Progenitor cell of endocrine pancreas (in vitro differentiated cells): Measurements from ENCODE around the gene RABL2B. TPM values are rescaled to one million over a fixed set of nuclear protein-coding genes. Genes with fewer than 3 reads are reported as not detected.
"Not testable (repeated sequence)": the region's sequence is repeated elsewhere in the genome, so short reads cannot be mapped to it uniquely, and the experiment has no call there.

Experiments used
- DNase-seq: peaks from one replicate; pipeline ENCODE4 v3.0.0; 2021; ENCODE audit warnings: low spot score; ENCODE audit not compliant: unreplicated experiment
- H3K27ac Mint-ChIP-seq: 2 replicates; pipeline ENCODE4 v1.8.0; 2021; ENCODE audit warnings: mild to moderate bottlenecking, moderate library complexity, mixed read lengths
- H3K27me3 Mint-ChIP-seq: 2 replicates; pipeline ENCODE4 v1.8.0; 2021; ENCODE audit warnings: mixed read lengths
- H3K36me3 Mint-ChIP-seq: 2 replicates; pipeline ENCODE4 v1.8.0; 2022; ENCODE audit warnings: mixed read lengths; ENCODE audit not compliant: insufficient read depth
- H3K4me1 Mint-ChIP-seq: 2 replicates; pipeline ENCODE4 v1.8.0; 2021; ENCODE audit warnings: low read depth, mixed read lengths
- H3K4me3 Mint-ChIP-seq: 2 replicates; pipeline ENCODE4 v1.8.0; 2021; ENCODE audit warnings: low read depth, mild to moderate bottlenecking, moderate library complexity, mixed read lengths
- H3K9me3 Mint-ChIP-seq: 2 replicates; pipeline ENCODE4 v1.8.0; 2021; ENCODE audit warnings: low read depth, mixed read lengths
- total RNA-seq: library from RNA; stranded (reverse); gene quantifications from 2 replicates; pipeline ENCODE4 v1.2.1, GENCODE V29; 2021
- TF ChIP-seq, protein P1 (sequence below): fragments of 200-600 bp; sonication (generic); IDR thresholded peaks from one replicate; pipeline ENCODE4 v1.5.0; 2021; ENCODE audit warnings: antibody characterized with exemption, mild to moderate bottlenecking; ENCODE audit not compliant: unreplicated experiment

Gene RABL2B
- total RNA-seq, 1 donor from 2014 or later, result 88.7 TPM

DNA sequence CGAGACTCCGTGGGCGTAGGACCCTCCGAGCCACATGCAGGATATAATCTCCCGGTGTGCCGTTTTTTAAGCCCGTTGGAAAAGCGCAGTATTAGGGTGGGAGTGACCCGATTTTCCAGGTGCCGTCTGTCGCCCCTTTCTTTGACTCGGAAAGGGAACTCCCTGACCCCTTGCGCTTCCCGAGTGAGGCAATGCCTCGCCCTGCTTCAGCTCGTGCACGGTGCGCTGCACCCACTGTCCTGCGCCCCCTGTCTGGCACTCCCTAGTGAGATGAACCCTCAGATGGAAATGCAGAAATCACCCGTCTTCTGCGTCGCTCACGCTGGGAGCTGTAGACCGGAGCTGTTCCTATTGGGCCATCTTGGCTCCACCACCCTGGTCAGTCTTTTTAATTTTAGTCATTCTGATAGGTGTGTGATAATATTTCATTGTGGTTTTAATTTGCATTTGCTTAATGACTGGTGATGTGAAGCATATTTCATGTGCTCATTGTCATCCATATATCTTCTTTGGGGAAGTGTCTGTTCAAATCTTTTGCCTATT is 26.4 kb downstream of the RABL2B start:
- Mint-ChIP-seq H3K4me3 (peak overlapping the region; percentile 86), H3K27ac (peak overlapping the region; percentile 96)
- H3K27me3 Mint-ChIP-seq, H3K4me1 Mint-ChIP-seq, H3K36me3 Mint-ChIP-seq, H3K9me3 Mint-ChIP-seq: not testable (repeated sequence)
- peak; percentile 23 for DNase-seq
- TF ChIP-seq, protein P1, sequence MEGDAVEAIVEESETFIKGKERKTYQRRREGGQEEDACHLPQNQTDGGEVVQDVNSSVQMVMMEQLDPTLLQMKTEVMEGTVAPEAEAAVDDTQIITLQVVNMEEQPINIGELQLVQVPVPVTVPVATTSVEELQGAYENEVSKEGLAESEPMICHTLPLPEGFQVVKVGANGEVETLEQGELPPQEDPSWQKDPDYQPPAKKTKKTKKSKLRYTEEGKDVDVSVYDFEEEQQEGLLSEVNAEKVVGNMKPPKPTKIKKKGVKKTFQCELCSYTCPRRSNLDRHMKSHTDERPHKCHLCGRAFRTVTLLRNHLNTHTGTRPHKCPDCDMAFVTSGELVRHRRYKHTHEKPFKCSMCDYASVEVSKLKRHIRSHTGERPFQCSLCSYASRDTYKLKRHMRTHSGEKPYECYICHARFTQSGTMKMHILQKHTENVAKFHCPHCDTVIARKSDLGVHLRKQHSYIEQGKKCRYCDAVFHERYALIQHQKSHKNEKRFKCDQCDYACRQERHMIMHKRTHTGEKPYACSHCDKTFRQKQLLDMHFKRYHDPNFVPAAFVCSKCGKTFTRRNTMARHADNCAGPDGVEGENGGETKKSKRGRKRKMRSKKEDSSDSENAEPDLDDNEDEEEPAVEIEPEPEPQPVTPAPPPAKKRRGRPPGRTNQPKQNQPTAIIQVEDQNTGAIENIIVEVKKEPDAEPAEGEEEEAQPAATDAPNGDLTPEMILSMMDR, result peak; percentile 45

DNA sequence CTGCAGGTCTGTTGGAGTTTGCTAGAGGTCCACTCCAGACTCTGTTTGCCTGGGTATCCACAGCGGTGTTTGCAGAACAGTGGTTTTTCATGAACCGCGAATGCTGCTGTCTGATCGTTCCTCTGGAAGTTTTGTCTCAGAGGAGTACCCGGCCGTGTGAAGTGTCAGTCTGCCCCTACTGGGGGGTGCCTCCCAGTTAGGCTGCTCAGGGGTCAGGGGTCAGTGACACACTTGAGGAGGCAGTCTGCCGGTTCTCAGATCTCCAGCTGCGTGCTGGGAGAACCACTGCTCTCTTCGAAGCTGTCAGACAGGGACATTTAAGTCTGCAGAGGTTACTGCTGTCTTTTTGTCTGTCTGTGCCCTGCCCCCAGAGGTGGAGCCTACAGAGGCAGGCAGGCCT is 27.0 kb downstream of the RABL2B start:
- H3K9me3 Mint-ChIP-seq, H3K27ac Mint-ChIP-seq, H3K27me3 Mint-ChIP-seq, H3K4me1 Mint-ChIP-seq, H3K36me3 Mint-ChIP-seq, DNase-seq: not testable (repeated sequence)
- H3K4me3 Mint-ChIP-seq, result peak overlapping the region; percentile 86

DNA sequence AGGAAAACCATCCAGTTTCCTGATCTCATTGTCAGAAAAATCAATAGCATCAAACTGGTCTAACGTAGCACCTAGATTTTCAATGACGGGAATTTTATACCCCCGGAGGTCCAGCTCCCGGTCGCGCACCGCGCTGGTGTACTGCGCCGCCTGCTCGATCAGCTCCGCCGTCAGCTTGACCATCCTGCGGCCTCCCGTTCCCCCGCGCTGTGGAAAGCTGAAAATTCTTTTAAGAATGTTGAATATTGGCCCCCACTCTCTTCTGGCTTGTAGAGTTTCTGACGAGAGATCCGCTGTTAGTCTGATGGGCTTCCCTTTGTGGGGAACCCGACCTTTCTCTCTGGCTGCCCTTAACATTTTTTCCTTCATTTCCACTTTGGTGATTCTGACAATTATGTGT is 28.2 kb downstream of the RABL2B start:
- not testable (repeated sequence) for H3K36me3 Mint-ChIP-seq, DNase-seq, H3K27ac Mint-ChIP-seq, H3K4me3 Mint-ChIP-seq, H3K9me3 Mint-ChIP-seq, H3K27me3 Mint-ChIP-seq, H3K4me1 Mint-ChIP-seq

- H3K27me3 Mint-ChIP-seq, result not testable (repeated sequence)
Measured at GRCh38 chr22:50749302-50750074, 33.9 kb downstream of the RABL2B start.

DNA sequence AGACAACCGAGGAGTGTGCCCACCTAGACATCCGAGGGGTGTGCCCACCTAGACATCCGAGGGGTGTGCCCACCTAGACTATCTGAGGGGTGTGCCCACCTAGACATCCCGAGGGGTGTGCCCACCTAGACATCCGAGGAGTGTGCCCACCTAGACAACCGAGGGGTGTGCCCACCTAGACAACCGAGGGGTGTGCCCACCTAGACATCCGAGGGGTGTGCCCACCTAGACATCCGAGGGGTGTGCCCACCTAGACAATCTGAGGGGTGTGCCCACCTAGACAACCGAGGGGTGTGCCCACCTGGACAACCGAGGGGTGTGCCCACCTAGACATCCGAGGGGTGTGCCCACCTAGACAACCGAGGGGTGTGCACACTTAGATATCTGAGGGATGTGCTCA is 34.8 kb downstream of the RABL2B start:
- not testable (repeated sequence) for H3K36me3 Mint-ChIP-seq, H3K27me3 Mint-ChIP-seq, DNase-seq, H3K9me3 Mint-ChIP-seq, H3K4me3 Mint-ChIP-seq, H3K27ac Mint-ChIP-seq, H3K4me1 Mint-ChIP-seq

More at GRCh38 chr22:50749302-50750074, 33.9 kb downstream of the RABL2B start:
- not testable (repeated sequence) for H3K36me3 Mint-ChIP-seq, H3K27ac Mint-ChIP-seq, H3K4me3 Mint-ChIP-seq, H3K4me1 Mint-ChIP-seq, DNase-seq, H3K9me3 Mint-ChIP-seq

DNA sequence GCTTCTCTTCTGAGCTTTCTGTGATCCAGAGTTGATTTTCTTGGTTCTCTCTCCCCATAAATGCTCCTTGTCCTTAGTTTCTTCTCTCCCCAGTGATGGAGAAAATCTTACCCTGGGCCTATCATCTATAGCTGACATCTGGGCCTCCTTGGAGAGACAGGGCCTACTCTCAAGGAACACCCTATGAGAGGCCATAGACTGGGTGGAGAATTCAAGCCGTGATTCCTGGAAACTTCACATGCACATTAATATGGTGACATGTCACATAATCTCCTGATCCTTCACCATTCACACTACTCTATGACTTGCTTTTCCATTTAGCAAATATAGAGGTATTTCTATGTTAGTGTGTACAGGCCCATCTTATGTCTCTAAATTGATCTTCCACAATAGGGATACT is 35.9 kb downstream of the RABL2B start:
- H3K36me3 Mint-ChIP-seq, H3K27me3 Mint-ChIP-seq, H3K27ac Mint-ChIP-seq, DNase-seq, H3K9me3 Mint-ChIP-seq, H3K4me1 Mint-ChIP-seq, H3K4me3 Mint-ChIP-seq: not testable (repeated sequence)

- not testable (repeated sequence) for H3K4me1 Mint-ChIP-seq, H3K9me3 Mint-ChIP-seq, H3K4me3 Mint-ChIP-seq, H3K27ac Mint-ChIP-seq, DNase-seq, H3K36me3 Mint-ChIP-seq
- H3K27me3 Mint-ChIP-seq, result peaks cover 10% of the 10 kb centered on the region
Measured at GRCh38 chr22:50744424-50744823, 39.0 kb downstream of the RABL2B start.

DNA sequence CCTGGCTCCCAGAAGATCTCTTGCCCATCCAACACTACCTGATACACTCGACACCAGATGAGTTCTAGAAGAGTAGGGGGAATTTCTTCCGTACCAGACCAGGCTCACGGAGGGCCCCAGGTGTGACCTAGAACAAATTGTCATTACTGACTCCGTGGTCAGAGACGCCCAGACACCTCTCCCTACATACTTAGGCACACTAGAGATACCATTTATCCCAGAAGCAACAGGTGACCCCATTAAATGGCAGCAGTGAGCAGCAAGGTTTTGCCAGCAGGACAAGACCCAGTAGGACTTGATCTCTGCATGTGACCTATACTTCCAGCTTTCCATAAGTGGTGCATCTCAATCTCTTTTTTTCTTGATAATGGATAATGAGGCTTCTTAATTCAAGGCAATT is 42.7 kb downstream of the RABL2B start:
- H3K4me1 Mint-ChIP-seq, DNase-seq, H3K27ac Mint-ChIP-seq, H3K4me3 Mint-ChIP-seq, H3K9me3 Mint-ChIP-seq, H3K36me3 Mint-ChIP-seq: not testable (repeated sequence)
- H3K27me3 Mint-ChIP-seq, result peaks cover 36% of the 10 kb centered on the region

DNA sequence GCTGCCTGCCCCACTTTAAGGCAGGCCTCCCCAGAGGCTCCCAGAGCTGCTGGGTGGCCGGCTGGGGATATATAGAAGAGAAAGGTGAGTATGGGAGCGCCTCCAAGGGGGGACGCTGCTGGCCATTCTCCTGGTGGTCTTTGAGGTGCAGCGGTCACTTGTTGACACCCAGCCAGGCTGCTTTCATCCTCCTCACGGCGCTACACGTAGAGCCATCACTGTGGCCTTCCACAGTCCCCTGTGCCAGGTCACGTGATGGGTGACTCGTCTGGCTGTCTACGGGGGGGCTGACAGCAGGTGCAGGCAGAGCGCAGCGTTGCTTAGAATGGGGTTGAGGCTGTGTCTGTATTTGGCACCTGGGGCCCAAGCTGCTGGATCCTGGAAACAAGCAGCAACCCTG is 43.5 kb downstream of the RABL2B start:
- Mint-ChIP-seq H3K27ac (no peak overlapping the region), H3K9me3 (no peaks in the 10 kb centered on the region), H3K4me3 (no peak overlapping the region), H3K36me3 (no peaks in the 10 kb centered on the region), H3K4me1 (no peaks in the 10 kb centered on the region), H3K27me3 (peaks cover 39% of the 10 kb centered on the region)
- no peak for DNase-seq
- TF ChIP-seq, protein P1, result no peak
